Fibroblast of lung (primary cell): ENCODE results near the gene MGAT4C. TPM values are rescaled to one million over a fixed set of nuclear protein-coding genes. Genes with fewer than 3 reads are reported as not detected.

ENCODE experiments used
- DNase-seq, 2 donors: peaks; one replicate each; pipeline versions ENCODE4 v3.0.0 to v3.0.0-alpha.2; 2010; ENCODE audit warnings: low read depth in 2 of 2
- H2AFZ ChIP-seq: 2 replicates; pipeline ENCODE4 v1.5.1; 2012; ENCODE audit warnings: low read length, control low read depth, inconsistent platforms
- H3K27ac ChIP-seq: 2 replicates; pipeline ENCODE4 v1.5.1; 2011; ENCODE audit warnings: low read length, control low read depth; ENCODE audit not compliant: insufficient read depth
- H3K27me3 ChIP-seq: 2 replicates; pipeline ENCODE4 v1.5.1; 2011; ENCODE audit warnings: mild to moderate bottlenecking, low read length; ENCODE audit not compliant: control insufficient read depth, insufficient read depth
- H3K36me3 ChIP-seq: 2 replicates; pipeline ENCODE4 v1.5.1; 2011; ENCODE audit warnings: low read length; ENCODE audit not compliant: control insufficient read depth, insufficient read depth
- H3K4me1 ChIP-seq: 2 replicates; pipeline ENCODE4 v1.5.1; 2011; ENCODE audit warnings: low read length; ENCODE audit not compliant: control insufficient read depth, insufficient read depth; ENCODE audit errors: extremely low read depth
- H3K4me2 ChIP-seq: 2 replicates; pipeline ENCODE4 v1.5.1; 2011; ENCODE audit warnings: low read length, control low read depth; ENCODE audit not compliant: insufficient read depth; ENCODE audit errors: extremely low read depth
- H3K4me3 ChIP-seq, 4 experiments: fragments of 200-600 bp in 1 of 4; sonication (generic) in 1 of 4; replicated peaks in 1 of 4; 2 replicates each; pipeline ENCODE4 v1.5.1; 2011 to 2016; ENCODE audit warnings: low read length in 4 of 4, low read depth in 3 of 4, mild to moderate bottlenecking in 3 of 4, control low read depth in 2 of 4, inconsistent platforms in 1 of 4, mixed read lengths in 1 of 4; ENCODE audit not compliant: insufficient read depth in 1 of 4; ENCODE audit errors: control extremely low read depth in 1 of 4
- H3K79me2 ChIP-seq: 2 replicates; pipeline ENCODE4 v1.5.1; 2012; ENCODE audit warnings: mild to moderate bottlenecking, low read length, inconsistent platforms; ENCODE audit not compliant: control insufficient read depth, insufficient read depth
- H3K9ac ChIP-seq: 2 replicates; pipeline ENCODE4 v1.5.1; 2011; ENCODE audit warnings: mild to moderate bottlenecking, low read length, control low read depth; ENCODE audit not compliant: insufficient read depth
- H3K9me3 ChIP-seq: 2 replicates; pipeline ENCODE4 v1.5.1; 2012; ENCODE audit warnings: low read depth, low read length; ENCODE audit not compliant: control insufficient read depth, insufficient read depth
- H4K20me1 ChIP-seq: 2 replicates; pipeline ENCODE4 v1.5.1; 2011; ENCODE audit warnings: low read length; ENCODE audit not compliant: control insufficient read depth, insufficient read depth; ENCODE audit errors: extremely low read depth
- EZH2 ChIP-seq: IDR thresholded peaks from 2 replicates; pipeline ENCODE4 v1.5.1; 2012; ENCODE audit warnings: low read length, control low read depth, mild to moderate bottlenecking; ENCODE audit errors: missing control alignments
- polyA plus RNA-seq, 2 donors: library from polyadenylated mRNA; depleted of rRNA in 1 of 2; stranded (reverse) in 1 of 2; unstranded in 1 of 2; fragments of >200 nt; gene quantifications; 2 replicates each; pipeline ENCODE4 v1.2.1, GENCODE V29; 2011 to 2012; ENCODE audit warnings: missing spikeins in 1 of 2
- total RNA-seq: library from RNA; depleted of rRNA; stranded (reverse); fragments of >200 nt; gene quantifications from 2 replicates; pipeline ENCODE4 v1.2.1, GENCODE V29; 2014
- TF ChIP-seq, protein P1 (sequence below), 2 donors: IDR thresholded peaks in 1 of 2; conservative IDR thresholded peaks in 1 of 2; 1 replicate in 1 of 2; 2 replicates in 1 of 2; pipeline ENCODE4 v1.5.1; 2011 to 2012; ENCODE audit warnings: low read length in 2 of 2, control low read depth in 1 of 2, inconsistent platforms in 1 of 2, low read depth in 1 of 2, mild to moderate bottlenecking in 1 of 2

The MGAT4C gene
- total and polyA plus RNA-seq, 2 donors (not counting 1 experiment from before 2014, with no cell fraction given) = not detected

DNA sequence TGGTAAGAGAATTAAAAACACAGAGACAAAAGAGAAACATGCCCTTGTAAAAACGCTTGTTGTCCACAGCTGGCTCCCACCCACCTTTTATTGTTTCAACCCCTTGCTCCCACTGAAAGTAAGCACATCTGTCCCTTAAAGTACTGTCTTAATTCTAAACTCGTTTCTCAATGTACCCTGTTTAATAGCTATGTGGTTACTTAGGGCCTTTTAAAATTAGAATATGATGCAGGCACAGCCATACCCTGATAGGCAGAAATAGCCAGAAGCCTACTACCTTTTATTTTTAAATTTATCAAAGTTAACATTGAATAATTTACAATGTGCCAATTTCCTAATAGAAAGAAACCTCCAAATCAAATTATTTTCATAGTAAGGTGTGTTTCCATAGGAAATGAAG lies 4.0 kb upstream of the MGAT4C start:
- Histone ChIP-seq H3K4me3 (no peak overlapping the region), H3K9me3 (no peaks in the 10 kb centered on the region), H3K79me2 (no peaks in the 10 kb centered on the region), H3K4me1 (no peaks in the 10 kb centered on the region), H4K20me1 (no peaks in the 10 kb centered on the region), H2AFZ (no peak overlapping the region), H3K9ac (no peak overlapping the region), H3K4me2 (no peak overlapping the region), H3K27ac (no peak overlapping the region), H3K27me3 (no peaks in the 10 kb centered on the region), H3K36me3 (no peaks in the 10 kb centered on the region)
- TF ChIP-seq, protein P1, sequence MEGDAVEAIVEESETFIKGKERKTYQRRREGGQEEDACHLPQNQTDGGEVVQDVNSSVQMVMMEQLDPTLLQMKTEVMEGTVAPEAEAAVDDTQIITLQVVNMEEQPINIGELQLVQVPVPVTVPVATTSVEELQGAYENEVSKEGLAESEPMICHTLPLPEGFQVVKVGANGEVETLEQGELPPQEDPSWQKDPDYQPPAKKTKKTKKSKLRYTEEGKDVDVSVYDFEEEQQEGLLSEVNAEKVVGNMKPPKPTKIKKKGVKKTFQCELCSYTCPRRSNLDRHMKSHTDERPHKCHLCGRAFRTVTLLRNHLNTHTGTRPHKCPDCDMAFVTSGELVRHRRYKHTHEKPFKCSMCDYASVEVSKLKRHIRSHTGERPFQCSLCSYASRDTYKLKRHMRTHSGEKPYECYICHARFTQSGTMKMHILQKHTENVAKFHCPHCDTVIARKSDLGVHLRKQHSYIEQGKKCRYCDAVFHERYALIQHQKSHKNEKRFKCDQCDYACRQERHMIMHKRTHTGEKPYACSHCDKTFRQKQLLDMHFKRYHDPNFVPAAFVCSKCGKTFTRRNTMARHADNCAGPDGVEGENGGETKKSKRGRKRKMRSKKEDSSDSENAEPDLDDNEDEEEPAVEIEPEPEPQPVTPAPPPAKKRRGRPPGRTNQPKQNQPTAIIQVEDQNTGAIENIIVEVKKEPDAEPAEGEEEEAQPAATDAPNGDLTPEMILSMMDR (conservative IDR thresholded peaks at IDR 0.05 in 1 of 2, IDR thresholded peaks at IDR 0.05 in 1 of 2; ENCODE audit: low read depth in 1 of 2, low read length in 2 of 2) = no peak
- TF ChIP-seq EZH2 = no peak
- DNase-seq = no peak

DNA sequence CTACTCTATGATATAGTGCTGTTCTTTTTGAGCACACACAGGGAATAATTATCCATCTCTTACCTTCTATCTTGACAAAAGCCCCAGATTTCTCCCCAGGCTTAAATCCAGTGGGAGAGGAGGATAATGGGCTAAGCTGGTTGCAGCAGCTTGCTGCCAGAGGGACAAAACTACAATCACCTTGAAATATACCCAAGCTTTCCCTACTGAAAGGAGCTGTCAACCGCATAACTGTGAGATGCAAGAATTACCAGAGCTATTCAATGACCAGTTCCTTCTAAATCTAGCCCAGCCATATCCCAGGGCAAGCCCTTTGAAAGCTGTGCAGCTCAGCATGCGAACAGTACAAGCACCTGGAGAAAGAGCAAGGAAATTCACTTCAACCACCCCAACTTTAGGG lies 943 bp upstream of the MGAT4C start:
- no peaks in the 10 kb centered on the region for H3K9me3 ChIP-seq
- H3K4me1 ChIP-seq = no peaks in the 10 kb centered on the region
- no peaks in the 10 kb centered on the region for H3K27me3 ChIP-seq
- H3K36me3 ChIP-seq = no peaks in the 10 kb centered on the region
- no peak overlapping the region for H3K4me2 ChIP-seq
- H3K4me3 ChIP-seq = no peak overlapping the region
- H4K20me1 ChIP-seq = no peaks in the 10 kb centered on the region
- no peak overlapping the region for H3K9ac ChIP-seq
- no peak overlapping the region for H3K27ac ChIP-seq
- H2AFZ ChIP-seq = no peak overlapping the region
- TF ChIP-seq EZH2 = no peak
- TF ChIP-seq, protein P1 (conservative IDR thresholded peaks at IDR 0.05 in 1 of 2, IDR thresholded peaks at IDR 0.05 in 1 of 2; ENCODE audit: low read depth in 1 of 2, low read length in 2 of 2) = no peak
- DNase-seq = no peak
- H3K79me2 ChIP-seq = no peaks in the 10 kb centered on the region

DNA sequence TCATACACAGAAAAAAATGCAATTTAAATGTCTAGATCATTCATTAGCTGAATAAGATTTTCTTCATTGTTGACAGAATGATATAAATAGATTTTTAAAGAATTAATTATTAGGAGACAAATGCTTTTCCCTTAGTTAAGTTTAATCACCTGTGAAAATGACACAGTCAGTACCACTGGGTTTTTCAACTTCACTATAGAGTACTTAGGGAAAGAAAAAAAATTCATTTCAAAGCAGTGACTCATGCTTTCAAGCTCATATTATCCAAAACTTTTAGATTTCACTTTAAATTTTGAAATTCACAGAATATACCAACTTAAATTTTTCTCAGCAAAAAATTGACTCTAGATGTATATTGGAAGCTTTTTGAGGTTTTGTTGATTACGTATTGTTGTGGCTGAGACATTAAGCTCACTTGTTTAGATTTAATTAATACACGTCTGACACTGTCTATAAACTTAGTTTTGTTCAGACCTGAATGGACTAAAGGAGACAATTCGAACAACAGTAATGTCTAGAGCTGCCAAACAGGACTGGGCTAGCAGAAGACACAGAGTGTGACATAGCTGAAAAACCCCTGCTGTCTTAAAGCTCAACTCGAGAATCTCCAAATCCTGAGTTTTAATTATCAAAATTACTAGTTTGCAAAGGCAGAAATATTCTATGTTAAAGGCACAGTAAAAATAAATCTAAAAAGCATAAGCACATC lies 1.6 kb downstream of the MGAT4C start:
- Histone ChIP-seq H3K4me2 (no peak overlapping the region), H3K27me3 (no peaks in the 10 kb centered on the region), H4K20me1 (no peaks in the 10 kb centered on the region), H3K9me3 (no peaks in the 10 kb centered on the region), H3K36me3 (no peaks in the 10 kb centered on the region), H3K79me2 (no peaks in the 10 kb centered on the region), H2AFZ (no peak overlapping the region), H3K4me1 (no peaks in the 10 kb centered on the region), H3K4me3 (no peak overlapping the region), H3K9ac (no peak overlapping the region), H3K27ac (no peak overlapping the region)
- peak; percentile 23 to 31 for DNase-seq
- no peak for TF ChIP-seq EZH2
- TF ChIP-seq, protein P1 (conservative IDR thresholded peaks at IDR 0.05 in 1 of 2, IDR thresholded peaks at IDR 0.05 in 1 of 2; ENCODE audit: low read depth in 1 of 2, low read length in 2 of 2) = no peak
